EL (cell line): Measurements from ENCODE around the gene SCNN1B.

Source experiments
- DNase-seq: peaks from one replicate; pipeline ENCODE4 v3.0.0-alpha.2; 2016

The SCNN1B gene

GRCh38 chr16:23410176-23410575, 108.1 kb downstream of the SCNN1B start:
- peak; percentile 62 for DNase-seq

GRCh38 chr16:23414731-23415130, 112.6 kb downstream of the SCNN1B start:
- no peak for DNase-seq

GRCh38 chr16:23416816-23417215, 114.7 kb downstream of the SCNN1B start:
- no peak for DNase-seq

GRCh38 chr16:23420011-23420410, 117.9 kb downstream of the SCNN1B start:
- DNase-seq, result peak; percentile 80

- peak; percentile 96 for DNase-seq
Observed at GRCh38 chr16:23423496-23424049, 121.5 kb downstream of the SCNN1B start.

- DNase-seq, result no peak
Observed at GRCh38 chr16:23424292-23424958, 122.3 kb downstream of the SCNN1B start.

- DNase-seq, result no peak
Observed at GRCh38 chr16:23428351-23428750, 126.2 kb downstream of the SCNN1B start.
